Measurements from ENCODE around the gene PTPRR. TPM values are rescaled to one million over a fixed set of nuclear protein-coding genes. Genes with fewer than 3 reads are reported as not detected.

The PTPRR gene
- total RNA-seq, 2 experiments from 2014 or later = not detected

GRCh38 chr12:70890895-70891832, 29.4 kb downstream of the PTPRR start:
- intact Hi-C loops (cut with micrococcal nuclease; ENCODE audit: unreplicated experiment) = no loop called here
- no peak for DNase-seq (ENCODE audit: low spot score)
- no peaks in the 10 kb centered on the region for H3K36me3 ChIP-seq (ENCODE audit: insufficient read depth, low read length)
- no peaks in the 10 kb centered on the region for H3K79me2 ChIP-seq (ENCODE audit: insufficient read depth, low read depth, low read length)
- POLR2A ChIA-PET = interaction anchor here (0.5 to 1.8 kb wide), 4 partner anchors 9 to 1239 kb away, joined by 3 to 4 read pairs (median 4); no protein-coding TSS in a partner anchor
- no peaks in the 10 kb centered on the region for H3K9me3 ChIP-seq (ENCODE audit: low read length)
- CTCF ChIA-PET (ENCODE audit: unreplicated experiment) = no interaction called here
- H3K4me3 ChIP-seq (ENCODE audit: low read depth, low read length, poor library complexity, severe bottlenecking) = no peak overlapping the region
- no peaks in the 10 kb centered on the region for H3K9me2 ChIP-seq (ENCODE audit: insufficient read depth, low read length)
- H3K27ac ChIP-seq (ENCODE audit: low read depth, low read length, poor library complexity, severe bottlenecking) = no peak overlapping the region
- TF ChIP-seq CTCF (conservative IDR thresholded peaks at IDR 0.05; ENCODE audit: low read length) (no peak), EZH2phosphoT487 (IDR thresholded peaks at IDR 0.05; ENCODE audit: borderline replicate concordance, low read depth, low read length) (no peak)
- BruUV-seq (replicated peaks) = no TSS peak
- H3K4me2 ChIP-seq (ENCODE audit: low read length) = no peak overlapping the region
- no peaks in the 10 kb centered on the region for H3K4me1 ChIP-seq (ENCODE audit: insufficient read depth, low read length, poor library complexity, severe bottlenecking)
- no peaks in the 10 kb centered on the region for H4K20me1 ChIP-seq (ENCODE audit: insufficient read depth, low read length)
- H2AFZ ChIP-seq (ENCODE audit: low read length) = no peak overlapping the region

GRCh38 chr12:70885956-70886355, 34.6 kb downstream of the PTPRR start:
- no peaks in the 10 kb centered on the region for H3K9me3 ChIP-seq (ENCODE audit: low read length)
- no peak overlapping the region for H3K27ac ChIP-seq (ENCODE audit: low read depth, low read length, poor library complexity, severe bottlenecking)
- DNase-seq (ENCODE audit: low spot score) = no peak
- no peaks in the 10 kb centered on the region for H3K36me3 ChIP-seq (ENCODE audit: insufficient read depth, low read length)
- POLR2A ChIA-PET = interaction anchor here (0.6 to 1.2 kb wide), 2 partner anchors 10 to 31 kb away, joined by 3 to 4 read pairs; no protein-coding TSS in a partner anchor
- H3K4me3 ChIP-seq (ENCODE audit: low read depth, low read length, poor library complexity, severe bottlenecking) = no peak overlapping the region
- no peaks in the 10 kb centered on the region for H4K20me1 ChIP-seq (ENCODE audit: insufficient read depth, low read length)
- intact Hi-C loops (cut with micrococcal nuclease; ENCODE audit: unreplicated experiment) = no loop called here
- no peak overlapping the region for H2AFZ ChIP-seq (ENCODE audit: low read length)
- no peaks in the 10 kb centered on the region for H3K4me1 ChIP-seq (ENCODE audit: insufficient read depth, low read length, poor library complexity, severe bottlenecking)
- H3K9me2 ChIP-seq (ENCODE audit: insufficient read depth, low read length) = no peaks in the 10 kb centered on the region
- CTCF ChIA-PET (ENCODE audit: unreplicated experiment) = no interaction called here
- no peaks in the 10 kb centered on the region for H3K79me2 ChIP-seq (ENCODE audit: insufficient read depth, low read depth, low read length)
- BruUV-seq (replicated peaks) = no TSS peak
- TF ChIP-seq EZH2phosphoT487 (IDR thresholded peaks at IDR 0.05; ENCODE audit: borderline replicate concordance, low read depth, low read length) (no peak), CTCF (conservative IDR thresholded peaks at IDR 0.05; ENCODE audit: low read length) (no peak)
- H3K4me2 ChIP-seq (ENCODE audit: low read length) = no peak overlapping the region

- Histone ChIP-seq H3K36me3 (ENCODE audit: insufficient read depth, low read length) (no peaks in the 10 kb centered on the region), H3K4me2 (ENCODE audit: low read length) (no peak overlapping the region), H3K4me1 (ENCODE audit: insufficient read depth, low read length, poor library complexity, severe bottlenecking) (no peaks in the 10 kb centered on the region), H3K27ac (ENCODE audit: low read depth, low read length, poor library complexity, severe bottlenecking) (no peak overlapping the region), H3K9me3 (ENCODE audit: low read length) (no peaks in the 10 kb centered on the region), H4K20me1 (ENCODE audit: insufficient read depth, low read length) (no peaks in the 10 kb centered on the region), H3K9me2 (ENCODE audit: insufficient read depth, low read length) (no peaks in the 10 kb centered on the region), H3K79me2 (ENCODE audit: insufficient read depth, low read depth, low read length) (no peaks in the 10 kb centered on the region), H3K4me3 (ENCODE audit: low read depth, low read length, poor library complexity, severe bottlenecking) (no peak overlapping the region), H2AFZ (ENCODE audit: low read length) (no peak overlapping the region)
- no peak for TF ChIP-seq EZH2phosphoT487 (IDR thresholded peaks at IDR 0.05; ENCODE audit: borderline replicate concordance, low read depth, low read length)
- TF ChIP-seq CTCF (conservative IDR thresholded peaks at IDR 0.05; ENCODE audit: low read length) = no peak
- intact Hi-C loops (cut with micrococcal nuclease; ENCODE audit: unreplicated experiment) = no loop called here
- BruUV-seq (replicated peaks) = no TSS peak
- no peak for DNase-seq (ENCODE audit: low spot score)
- ChIA-PET POLR2A (no interaction called here), CTCF (ENCODE audit: unreplicated experiment) (no interaction called here)
These were observed 36.7 kb downstream of the PTPRR start for GRCh38 chr12:70883855-70884254.
